Left kidney (tissue), 2 donors: ENCODE results near the gene CCDC183. TPM values are rescaled to one million over a fixed set of nuclear protein-coding genes. Genes with fewer than 3 reads are reported as not detected.
"Not testable (repeated sequence)": the region's sequence is repeated elsewhere in the genome, so short reads cannot be mapped to it uniquely, and the experiment has no call there.

Experiments used
- DNase-seq: peaks from one replicate; pipeline ENCODE4 v3.0.0-alpha.2; 2013
- polyA plus RNA-seq: library from polyadenylated mRNA; unstranded; fragments of 120-200 nt; gene quantifications from one replicate; pipeline ENCODE4 v1.2.1, GENCODE V29; 2013; ENCODE audit not compliant: insufficient read length

CCDC183 gene
- polyA plus RNA-seq, 1 donor: 5.5 TPM

DNA sequence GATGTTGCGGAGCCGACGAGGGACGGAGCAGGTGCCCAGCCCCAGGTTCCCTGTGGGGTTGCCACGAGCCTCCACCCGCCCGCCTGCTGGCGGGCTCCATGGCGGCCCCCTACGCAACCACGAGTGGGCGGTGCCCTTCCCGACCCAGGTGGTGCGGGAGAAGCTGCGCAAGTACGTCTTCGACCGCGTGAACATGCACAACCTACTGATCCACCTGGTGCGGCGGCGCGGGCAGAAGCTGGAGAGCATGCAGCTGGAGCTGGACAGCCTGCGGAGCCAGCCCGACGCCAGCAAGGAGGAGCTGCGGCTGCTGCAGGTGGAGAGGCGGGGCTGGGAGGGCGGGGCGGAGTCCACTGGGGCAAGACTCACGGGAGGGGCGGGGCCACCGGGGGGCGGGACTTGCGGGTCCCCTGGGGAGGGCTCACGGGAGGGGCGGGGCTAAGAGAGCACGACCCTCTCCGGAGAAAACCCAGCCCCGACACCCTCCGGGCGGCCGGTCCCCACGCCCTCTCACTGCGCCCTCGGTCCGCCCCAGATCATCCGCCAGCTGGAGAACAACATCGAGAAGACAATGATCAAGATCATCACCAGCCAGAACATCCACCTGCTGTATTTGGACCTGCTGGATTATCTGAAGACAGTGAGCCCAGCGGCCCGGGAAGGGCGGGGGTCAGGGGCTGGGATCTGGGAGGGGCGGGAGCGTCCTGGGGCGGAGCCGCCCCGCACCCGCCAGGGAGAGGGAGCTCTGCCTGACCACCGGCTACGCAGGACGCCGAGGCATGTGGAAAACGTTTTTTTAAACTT, 3.9 kb downstream of the CCDC183 start:
- peak; percentile 81 for DNase-seq

DNA sequence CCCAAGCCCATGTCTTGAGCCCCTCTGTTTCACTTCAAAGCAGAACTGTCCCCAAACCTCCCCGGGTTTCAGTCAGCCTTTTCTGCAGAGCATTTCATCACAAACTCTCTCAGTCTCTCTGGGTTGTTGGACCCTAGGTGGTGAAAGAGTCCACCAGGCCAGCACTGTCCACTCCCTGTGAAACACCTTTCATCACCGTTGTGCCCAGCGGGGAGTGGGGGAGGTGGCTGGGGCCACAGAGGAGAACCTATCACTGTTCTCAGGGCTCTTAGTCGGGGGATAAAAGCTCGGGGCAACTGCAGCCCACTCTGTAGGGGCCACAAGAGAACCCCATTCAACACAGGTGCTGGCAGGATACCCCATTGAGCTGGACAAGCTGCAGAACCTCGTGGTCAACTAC, 6.2 kb downstream of the CCDC183 start:
- no peak for DNase-seq

DNA sequence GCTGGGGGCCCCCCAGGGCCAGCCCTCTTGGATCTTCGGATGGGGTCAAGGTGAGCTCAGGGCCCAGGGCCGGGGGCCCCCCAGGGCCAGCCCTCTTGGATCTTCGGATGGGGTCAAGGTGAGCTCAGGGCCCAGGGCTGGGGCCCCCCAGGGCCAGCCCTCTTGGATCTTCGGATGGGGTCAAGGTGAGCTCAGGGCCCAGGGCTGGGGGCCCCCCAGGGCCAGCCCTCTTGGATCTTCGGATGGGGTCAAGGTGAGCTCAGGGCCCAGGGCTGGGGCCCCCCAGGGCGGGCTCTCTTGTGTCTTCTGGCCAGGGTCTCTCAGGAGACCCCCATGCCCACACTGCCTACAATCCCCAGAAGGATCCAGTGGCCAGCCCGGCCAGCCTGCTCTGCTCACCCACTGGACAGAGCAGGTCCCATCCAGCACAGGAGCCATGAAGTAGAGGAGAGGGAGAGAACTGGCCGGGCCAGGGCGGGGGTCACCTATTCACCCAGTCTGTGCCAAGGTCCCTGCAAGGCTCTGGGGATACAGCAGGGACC, 6.9 kb downstream of the CCDC183 start:
- not testable (repeated sequence) for DNase-seq

DNA sequence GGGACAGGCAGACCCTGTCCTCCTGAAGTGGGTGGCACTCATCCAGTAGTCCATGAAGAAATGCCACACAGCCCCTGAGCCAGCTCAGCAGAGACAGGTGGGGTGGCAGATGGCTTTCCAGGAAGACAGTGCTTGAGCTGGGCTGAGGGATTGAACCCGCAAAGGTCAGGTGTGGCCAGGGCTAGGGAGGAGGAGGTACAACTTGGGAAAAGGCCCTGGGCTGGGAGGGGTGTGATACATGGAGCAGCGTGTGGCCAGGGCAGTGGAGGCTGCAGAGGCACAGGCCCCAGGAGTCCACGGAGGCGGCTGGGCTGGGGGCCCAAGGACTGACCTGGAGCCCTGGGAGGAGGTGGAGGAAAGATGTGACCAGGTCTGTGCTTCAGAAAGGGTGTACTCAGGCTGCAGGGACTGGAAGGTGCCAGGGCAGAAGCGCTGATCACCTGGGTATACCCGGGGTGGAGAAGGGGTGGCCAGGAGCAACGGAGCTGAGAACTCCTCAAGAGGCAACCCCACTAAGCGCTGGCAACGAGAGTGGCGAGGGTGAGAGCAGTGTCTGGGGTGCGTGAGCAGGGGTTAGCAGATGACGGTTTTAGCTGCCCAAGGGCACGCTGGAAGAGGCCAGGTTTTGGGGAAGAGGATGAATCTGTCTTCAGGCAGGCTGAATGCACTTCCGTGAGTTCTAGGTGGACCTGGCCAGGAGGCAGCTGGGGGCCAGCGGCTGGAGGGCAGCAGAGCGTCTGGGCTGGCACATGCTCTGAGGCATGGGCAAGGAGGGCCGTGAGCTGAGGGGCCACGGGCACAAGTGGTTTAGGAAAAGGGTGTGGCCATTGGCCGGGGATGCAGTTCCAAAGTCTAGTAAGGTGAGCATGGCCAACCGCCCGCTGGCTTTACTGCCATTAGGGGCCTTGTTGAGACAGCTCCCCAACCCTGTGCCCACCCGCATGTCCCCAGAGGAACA, 7.7 kb downstream of the CCDC183 start:
- no peak for DNase-seq

DNA sequence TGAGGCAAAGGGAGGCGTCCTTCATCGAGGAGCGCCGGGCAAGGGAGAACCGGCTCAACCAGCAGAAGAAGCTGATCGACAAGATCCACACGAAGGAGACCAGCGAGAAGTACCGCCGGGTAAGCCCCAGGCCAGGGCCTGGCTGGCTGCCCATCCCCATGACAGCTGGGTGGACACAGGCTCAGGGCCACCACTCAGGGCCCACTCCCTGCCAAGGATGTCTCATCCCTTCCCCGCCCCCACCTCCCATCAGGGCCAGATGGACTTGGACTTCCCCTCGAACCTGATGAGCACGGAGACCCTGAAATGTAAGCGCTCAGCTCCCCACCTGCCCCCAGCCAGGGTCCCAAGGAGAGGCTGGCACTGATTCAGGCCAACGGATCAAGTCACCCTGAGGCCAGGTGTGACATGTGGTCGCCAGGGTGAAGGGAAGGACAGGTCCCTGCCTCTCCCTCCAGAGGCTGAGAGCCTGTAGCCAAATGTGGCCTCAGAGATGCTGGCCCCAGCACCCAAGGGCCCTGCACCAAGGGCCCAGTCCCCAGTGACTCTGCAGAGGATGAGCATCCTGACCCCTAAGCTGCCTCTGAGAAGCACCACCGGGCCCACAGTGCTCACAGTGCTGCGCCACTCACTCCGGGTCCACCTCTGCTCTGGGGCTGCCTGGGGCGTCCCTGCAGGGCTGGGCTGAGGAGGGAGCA, 8.5 kb downstream of the CCDC183 start:
- DNase-seq: no peak

DNA sequence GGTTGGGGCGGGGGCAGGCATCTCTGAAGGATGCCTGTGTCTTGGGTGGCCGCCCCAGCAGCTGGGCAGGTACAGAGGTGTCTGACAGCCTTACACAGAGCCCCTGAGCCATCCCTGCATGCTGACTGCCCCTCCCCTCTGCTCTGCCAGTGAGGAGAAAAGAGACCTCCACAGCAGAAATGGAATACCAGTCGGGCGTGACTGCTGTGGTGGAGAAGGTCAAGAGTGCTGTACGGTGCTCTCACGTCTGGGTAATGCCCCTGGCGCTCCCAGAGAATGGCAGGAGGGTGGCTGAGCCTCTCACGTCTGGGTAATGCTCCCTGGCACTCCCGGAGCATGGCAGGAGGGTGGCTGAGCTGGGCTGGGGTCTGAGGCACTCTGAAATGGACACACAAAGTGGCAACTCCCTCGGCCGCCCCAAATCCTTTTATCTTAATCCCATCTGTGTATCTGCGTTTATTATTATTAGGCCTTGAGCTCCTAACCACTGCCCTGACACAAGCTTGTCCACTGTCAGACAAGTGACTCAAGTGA, 9.1 kb downstream of the CCDC183 start:
- DNase-seq: no peak

DNA sequence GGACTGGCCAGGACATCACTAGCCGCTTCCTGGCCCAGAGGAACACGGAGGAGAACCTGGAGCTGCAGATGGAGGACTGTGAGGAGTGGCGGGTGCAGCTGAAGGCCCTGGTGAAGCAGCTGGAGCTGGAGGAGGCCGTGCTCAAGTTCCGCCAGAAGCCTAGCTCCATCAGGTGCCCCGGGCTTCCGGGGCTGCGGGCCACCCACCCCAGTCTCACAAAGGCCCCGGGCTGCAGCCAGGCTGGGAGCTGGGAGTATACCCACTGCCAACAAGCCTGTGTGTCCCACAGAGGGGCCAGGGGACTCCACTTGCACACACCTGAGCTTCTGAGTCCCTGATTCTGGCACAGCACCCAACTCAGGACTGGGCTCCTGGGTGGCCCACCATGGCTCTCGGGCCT, 9.9 kb downstream of the CCDC183 start:
- DNase-seq: no peak

DNA sequence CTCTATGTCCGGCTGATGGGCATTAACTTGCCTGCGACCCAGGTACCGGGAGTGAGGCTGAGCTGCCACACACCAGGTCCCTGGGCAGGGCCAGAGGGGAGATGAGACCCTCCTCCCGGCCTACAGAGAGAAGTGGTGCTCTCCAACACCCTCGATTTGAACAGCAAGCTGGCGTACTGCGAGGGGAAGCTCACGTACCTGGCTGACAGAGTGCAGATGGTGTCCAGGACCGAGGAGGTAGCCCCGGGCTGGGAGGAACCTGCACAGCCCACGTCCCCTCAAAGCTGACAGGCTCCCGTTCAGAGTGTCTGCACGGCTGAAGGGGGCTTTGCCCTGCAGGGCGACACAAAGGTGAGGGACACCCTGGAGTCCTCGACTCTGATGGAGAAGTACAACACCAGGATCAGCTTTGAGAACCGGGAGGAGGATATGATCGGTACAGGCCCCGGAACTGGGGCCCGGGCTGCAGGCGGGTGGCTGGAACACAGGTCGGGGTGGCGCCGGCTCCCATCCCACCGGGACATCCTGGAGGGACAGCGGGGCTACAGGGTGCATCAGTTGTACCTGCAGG, 10.6 kb downstream of the CCDC183 start:
- DNase-seq: no peak

DNA sequence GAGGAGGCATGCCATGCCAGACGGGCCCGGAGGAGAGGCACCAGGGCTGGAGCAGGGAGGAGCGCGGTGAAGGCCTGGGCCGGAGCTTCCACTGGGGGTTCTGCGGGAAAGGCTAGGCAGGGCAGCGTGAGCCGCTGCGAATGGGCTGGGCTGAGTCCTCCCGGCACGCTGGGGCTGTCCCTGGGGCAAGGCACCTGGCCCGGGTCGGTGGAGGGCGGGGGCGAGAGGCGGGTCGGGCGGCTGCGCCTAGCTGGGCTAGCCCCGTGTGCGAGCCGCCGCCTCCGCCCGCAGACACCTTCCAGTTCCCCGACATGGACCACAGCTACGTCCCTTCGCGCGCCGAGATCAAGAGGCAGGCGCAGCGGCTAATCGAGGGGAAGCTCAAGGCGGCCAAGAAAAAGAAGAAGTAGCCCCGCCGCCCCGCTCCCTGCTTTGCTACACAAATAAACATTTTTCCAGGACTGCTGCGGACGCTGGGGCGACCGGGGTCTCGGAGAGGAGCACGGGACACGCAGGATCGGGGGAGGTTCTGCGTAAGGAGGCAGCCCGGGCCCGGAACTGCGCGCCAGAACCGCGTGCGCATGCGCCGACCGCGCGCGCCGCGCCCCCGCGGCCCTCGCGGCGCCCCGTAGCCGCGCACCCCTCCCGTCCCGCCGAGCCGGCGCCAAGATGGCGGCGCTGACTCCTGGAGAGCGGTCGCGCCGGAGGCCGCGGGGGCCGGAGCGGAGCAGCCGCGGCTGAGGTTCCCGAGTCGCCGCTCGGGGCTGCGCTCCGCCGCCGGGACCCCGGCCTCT, 11.3 kb downstream of the CCDC183 start, which contains the start of gene RABL6:
TSS of gene RABL6 (plus strand) at position 668 of the 794 bp plus-strand sequence. CDS start 249 bp downstream, outside the sequence.
- DNase-seq: peak; percentile 64

DNA sequence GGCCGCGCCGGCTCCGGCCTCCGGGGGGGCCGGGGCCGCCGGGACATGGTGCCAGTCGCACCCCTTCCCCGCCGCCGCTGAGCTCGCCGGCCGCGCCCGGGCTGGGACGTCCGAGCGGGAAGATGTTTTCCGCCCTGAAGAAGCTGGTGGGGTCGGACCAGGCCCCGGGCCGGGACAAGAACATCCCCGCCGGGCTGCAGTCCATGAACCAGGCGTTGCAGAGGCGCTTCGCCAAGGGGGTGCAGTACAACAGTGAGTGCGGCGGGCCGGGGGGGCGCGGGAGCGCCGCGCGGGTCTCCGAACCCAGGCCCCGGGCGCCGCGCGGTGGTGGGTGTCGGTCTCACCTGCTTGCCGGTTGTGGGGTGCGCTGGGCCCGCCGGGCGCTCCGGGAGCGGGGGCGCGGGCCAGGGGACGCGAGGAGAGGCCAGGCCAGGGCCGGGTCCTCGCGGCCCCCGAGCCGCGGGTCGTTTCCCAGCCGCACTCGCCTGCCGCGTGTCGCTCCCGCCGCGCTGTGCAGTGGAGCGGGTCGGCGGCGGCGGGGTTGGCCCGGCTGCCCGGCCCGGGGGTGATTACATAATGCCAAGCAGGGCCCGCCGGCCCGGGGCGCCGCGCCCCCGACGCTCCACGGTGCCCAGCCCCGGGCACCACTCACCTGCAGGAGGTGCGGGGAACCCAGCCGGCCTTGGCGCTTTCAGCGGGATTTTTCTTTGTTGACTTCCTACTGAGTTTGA, 12.1 kb downstream of the CCDC183 start:
- DNase-seq: no peak

DNA sequence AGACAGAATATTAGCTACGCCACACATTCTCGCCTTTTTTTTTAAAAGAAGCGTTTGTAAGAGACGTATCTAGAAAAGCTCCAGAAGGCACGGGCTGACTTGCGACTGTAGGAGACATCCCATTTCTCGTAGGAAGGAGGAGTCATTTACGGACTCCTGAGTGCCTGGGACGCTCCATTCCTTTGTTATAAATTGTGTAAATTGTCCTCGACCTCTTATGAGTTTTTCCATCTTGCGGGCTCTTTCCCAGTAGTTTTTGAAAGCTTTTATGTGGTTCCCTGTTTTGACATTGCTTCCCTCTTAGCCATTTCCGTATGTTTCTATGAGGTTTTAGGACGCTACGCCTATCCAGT, 12.6 kb downstream of the CCDC183 start:
- DNase-seq: no peak

DNA sequence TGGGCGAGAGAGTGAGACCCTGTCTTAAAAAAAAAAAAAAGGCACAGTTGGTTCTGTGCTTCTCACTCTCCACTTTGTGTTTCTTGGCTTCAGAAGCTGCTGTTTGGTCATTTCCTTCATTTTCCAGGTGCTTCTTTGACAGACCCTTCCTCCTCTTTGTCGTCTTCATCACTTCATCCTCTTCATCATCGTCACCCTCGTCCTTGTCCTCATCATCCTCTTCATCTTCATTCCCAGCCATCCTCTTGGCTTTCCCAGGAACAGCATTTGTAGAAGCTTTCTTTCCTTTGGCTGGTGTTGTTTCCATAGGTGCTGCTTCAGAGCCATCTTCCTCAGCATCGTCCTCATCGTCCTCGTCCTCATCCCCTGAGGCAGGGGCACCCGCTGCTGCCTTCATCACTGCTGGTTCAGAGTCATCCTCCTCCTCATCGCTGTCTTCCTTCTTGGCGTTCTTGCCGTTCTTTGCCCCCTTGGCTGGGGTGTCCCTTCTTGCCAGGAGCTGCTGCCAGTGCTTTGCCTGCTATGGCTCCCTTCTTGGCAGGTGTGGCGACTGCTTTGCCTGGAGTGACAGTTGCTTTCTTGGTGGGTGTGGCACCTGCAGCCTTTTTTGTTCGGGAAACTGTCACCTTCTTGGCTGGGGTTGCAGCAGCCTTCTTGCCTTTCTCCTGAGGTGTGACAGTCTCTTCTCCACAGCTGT, 18.7 kb downstream of the CCDC183 start:
- DNase-seq: no peak

DNA sequence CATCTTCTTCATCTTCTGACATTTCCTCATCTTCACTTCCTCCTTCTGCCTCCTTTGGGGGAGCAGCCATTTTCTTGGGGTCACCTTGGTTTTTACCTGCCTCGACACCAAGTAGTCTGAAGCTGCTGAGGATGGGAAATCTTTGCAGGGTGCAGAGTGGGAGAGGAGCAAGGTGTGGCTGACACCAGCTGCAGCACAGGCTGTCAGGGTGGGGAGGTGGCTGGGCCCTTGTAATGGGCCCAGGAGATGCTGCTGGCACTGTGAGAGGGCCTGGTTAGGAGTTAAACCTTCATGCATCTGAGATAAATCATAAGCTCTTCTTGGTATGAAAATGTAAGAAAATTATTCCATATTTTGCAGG, 19.3 kb downstream of the CCDC183 start:
- DNase-seq: no peak

DNA sequence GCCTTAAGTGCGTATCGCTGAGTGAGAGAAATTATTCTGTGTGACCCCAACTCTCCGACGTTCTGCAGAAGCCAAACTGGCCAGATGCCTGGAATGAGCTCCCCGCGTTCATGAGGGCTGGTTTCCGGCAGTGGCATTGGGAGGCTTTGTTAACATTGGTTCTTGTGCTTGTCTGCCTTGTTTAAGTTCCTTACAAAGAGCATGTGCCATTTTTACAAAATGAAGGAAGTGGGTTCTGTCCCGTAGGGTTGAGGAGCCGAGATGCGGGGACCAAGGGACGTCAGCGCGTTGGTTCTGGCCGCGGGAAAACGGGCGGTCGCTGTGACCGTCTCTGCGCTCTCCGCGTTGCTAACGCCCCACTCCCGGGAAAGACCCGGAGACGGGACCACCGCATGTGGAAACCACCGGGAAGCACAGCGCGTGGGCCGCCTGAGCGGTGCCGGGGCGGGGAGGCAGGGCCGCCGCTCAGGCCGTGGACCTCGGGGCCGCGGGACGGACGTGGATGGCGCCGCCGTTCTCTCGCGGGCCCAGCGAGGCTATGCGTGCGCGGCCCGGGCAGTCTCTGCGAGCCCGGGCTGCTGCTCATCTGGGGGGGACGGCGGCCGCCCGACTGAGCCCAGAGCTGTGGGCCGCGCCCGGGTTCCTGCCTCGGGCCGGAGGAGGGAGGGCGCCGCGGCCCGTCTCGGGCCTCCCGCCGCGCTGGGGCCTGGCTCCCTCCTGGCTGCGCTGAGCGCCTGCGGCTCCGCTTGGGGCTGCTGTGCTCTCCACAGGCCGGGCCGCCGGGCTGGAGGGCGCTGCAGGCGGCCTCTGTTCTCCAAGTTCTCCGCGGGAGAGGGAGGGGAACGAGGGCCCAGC, 25.1 kb downstream of the CCDC183 start:
- no peak for DNase-seq

DNA sequence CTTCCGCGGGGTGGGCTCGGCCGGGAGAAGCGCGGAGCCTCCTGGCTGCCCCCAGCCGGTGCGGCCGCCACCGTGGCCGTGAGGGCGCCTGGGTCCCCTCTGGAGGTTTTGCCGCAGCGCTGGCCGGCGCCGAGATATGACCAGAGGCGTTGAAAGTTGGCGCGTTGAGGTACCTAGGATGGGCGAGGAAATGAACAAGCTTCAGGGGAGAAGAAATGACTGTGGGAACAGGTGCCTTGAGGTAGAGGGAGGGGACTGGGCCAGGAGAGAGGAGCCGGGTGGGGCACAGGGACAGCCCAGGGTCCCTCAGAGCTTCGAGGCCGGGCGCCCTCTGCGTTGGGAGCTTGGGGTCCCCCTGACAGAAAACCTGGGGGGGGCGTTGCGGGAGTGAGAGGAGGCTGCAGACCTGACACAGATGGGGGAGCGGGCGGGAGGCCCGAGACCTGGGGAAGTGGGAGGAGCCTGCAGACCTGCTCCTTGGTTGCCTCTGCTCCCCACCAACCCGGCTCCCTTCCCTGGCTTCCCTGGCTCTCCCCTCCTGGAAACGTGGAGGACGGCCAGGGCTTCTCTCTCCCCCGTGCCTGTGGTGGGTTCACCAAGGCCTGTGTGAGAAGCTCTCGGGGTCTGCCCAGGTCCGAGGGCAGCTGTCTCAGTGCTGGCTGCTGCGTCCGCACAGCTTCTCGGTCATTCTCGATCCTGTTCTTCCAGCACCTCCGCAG, 25.8 kb downstream of the CCDC183 start:
- DNase-seq: no peak

DNA sequence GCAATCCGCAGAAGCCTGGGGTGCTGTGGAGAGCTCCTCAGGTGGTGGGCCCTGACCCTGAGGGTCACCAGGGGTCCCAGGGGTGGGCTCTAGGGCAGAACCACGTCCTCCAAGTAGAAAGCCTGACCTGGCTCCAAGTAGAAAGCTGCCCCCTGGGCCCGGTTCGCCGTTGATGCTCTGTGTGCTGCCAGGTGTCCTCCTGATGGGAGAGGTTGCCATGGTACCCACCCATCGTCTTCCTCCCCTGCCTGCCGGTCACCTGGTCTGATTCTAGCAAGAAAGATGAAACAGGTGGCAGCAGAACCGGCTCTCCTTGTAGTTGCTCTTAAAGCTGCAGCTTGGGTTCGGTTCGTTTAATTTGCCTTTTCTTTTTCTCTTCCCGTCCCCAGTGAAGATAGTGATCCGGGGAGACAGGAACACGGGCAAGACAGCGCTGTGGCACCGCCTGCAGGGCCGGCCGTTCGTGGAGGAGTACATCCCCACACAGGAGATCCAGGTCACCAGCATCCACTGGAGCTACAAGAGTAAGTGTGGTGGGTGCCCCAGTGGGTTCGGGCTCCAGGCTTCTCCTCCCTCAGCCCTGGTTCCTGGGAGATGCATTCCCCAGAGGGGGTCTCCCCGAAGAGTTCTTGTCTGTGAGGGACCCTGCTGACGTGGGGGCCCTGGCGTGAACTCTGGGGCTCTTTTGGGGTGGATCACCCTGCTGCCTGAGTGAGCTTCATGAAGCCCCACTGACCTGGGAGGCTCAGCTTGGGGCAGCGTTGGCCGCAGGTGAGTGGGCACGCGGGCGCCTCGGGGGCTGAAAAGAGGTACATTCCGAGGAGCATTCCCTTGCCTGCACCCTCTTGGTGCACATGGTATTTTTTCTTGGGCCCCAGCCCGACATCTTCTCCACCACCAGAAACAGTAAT, 27.3 kb downstream of the CCDC183 start:
- DNase-seq: no peak
